Smooth muscle cell of the brain vasculature (primary cell): Measurements from ENCODE around the gene PRKX.
"Not testable (repeated sequence)": the region's sequence is repeated elsewhere in the genome, so short reads cannot be mapped to it uniquely, and the experiment has no call there.

ENCODE experiments used
- DNase-seq: peaks from one replicate; pipeline ENCODE4 v3.0.0-alpha.2; 2012; ENCODE audit warnings: low read depth, low spot score

Gene PRKX

GRCh38 chrX:3577551-3577950, 135.9 kb downstream of the PRKX start:
- DNase-seq, result no peak

DNA sequence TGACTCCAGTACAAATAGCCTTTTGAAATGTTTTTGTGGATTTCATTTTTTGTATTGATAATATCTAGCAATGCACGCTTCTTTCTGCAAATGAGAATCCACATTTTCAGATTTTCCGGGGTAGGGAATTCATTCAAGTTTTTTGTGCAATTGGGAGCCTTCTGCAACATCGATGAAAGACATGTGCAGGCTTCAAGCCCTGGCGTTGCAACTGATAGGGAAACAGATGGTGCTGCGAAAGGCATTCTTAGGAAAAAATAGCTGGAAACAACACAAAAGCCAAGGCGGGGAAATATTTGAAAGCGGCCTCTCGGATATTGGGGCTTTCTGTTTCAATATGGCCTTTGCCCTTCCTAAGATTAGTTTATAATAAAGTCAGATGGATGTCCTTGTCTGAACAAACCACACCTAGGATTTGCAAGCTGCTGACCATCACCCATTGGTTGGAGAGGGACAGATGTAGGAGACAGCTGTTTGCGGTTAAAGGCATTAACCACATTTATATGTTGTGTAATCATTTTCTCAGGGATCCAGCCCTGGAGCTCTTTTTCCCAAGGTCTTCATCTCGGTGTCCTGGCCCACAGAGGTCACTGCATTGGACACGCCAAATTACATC, 136.5 kb downstream of the PRKX start:
- peak; percentile 21 for DNase-seq

DNA sequence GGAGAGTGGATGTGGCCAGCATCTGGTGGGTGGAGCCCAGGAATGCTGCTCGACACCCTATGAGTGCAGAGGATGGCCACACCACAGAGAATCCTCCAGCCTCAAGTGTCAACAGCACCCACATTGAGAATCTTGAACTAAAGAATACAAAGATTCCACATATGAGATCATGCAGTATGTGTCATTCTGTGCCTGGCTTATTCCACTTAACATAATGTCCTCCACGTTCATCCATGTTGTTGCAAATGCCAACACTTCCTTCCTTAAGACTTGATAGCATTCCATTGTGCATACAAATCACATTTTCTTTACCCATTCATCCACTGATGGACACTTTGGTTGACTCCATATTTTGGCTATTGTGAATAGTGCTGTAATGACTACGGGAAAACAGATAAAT, 145.8 kb downstream of the PRKX start:
- DNase-seq, result no peak

DNA sequence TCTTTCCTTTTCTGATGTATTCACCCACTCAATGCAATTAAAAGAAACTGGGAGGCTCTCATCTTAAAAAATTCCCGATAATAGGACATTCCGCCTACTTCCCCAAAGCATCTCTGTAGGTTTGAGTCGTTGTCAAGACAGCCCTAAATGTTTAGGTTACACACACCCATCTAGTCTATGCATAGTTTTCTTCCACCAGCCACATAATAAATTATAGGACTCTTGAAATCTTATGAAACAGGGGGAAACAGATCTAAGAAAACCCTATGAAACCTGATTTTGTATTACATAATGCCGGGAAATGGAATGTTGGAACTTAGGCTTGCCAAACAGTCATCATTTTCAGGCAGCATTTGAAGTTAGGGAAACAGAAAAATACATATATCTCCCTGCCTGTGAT, 150.0 kb downstream of the PRKX start:
- no peak for DNase-seq

DNA sequence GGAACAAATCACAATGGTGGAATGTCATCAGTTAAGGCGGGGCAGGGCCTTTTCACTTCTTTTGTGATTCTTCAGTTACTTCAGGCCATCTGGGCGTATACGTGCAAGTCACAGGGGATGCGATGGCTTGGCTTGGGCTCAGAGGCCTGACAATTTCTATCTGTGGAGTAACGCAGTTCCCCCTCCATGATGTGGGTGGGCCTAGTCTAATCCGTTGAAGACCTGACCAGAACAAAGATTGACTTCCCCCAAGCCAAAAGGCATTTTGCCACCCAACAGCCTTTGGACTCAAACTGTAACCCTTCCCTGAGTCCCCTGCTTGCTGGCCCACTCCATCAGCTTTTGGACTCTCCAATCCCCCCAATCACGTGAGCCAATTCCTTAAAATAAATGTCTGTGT, 153.4 kb downstream of the PRKX start:
- not testable (repeated sequence) for DNase-seq
